ENCODE measurements around the gene CHRNG.

The CHRNG gene

DNA sequence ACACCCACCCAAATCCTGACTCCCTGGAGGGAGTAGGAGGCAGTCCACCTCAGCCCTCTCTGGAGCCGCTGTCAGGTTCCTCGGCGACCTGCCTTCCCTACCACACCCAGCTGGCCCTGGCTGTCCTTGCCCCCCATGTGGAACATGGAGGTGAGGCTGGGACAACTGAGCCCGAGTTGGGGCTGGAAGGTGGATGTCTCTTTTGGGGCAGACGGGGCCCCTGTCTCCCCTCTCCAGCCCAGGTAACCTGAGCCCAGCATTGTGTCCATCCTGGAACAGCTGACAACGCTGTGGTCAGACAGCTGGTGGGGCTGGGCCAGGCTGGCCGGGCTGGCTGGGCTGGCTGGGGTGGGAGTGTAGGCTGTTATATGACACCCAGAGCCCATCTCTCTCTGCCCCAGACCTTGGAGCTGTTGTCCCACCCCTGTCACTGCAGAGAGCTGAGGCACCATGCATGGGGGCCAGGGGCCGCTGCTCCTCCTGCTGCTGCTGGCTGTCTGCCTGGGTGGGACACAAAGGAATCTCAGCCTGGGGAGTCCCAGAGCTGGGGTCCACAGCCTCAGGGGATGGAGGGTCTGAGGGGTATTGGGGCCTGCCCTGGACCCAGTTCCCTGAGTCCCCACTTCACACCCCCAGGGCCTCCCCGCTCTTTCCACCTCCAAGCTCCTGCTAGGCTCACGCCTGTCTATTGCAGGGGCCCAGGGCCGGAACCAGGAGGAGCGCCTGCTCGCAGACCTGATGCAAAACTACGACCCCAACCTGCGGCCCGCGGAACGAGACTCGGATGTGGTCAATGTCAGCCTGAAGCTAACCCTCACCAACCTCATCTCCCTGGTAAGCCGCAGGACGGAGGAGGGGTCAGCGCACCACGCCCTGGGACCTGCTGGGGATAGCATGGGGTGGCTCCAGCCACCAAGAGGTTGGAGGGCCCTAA, at the start of gene CHRNG:
CHRNG (plus strand) TSS at position 395 of the 934 bp plus-strand sequence; CDS start at position 451, 56 bp downstream.
- DNase-seq, result no peak

DNA sequence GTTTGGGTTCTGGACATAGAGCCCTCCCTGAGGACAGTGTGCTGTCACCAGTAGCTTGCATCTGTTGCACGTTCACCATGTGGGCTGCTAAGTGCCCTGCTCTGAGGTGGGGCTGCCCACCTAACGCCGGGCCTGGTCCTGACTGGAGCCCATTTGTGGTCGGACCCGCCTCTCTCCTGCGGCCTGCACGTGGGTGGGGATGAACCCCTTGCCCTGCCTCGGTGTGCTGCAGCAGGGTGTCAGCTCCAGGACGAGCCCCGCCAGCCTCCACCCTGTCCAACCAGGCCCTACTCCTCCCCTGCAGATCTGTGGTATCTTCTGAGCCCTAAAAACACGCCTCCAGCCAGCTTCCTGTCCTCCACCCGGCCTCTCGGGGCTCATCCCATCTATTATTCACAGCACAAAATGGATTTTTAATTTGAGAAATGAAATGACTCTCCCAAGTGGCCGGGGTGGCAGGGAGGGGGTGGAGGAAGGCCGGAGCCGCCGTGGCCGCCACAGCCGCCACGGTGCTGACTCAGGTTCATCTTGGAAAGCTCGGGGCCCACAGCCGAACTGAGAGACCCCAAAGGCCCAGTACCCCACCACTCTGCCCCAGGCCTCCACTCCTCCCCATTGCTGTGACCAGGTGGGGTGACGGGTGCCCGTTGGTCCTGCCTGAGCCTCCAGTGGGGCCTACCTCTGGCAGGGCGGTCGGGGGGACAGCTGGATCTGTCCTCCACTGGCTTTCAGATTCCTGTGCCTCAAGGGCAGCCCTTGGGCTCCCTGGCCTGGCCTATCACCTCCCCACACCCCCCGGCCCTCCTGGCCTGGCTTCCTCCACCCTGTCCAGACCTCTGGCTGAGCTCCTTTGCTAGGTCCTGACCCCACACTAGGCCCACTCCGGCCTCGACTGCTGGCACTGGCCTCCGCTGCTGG, 49.0 kb upstream of the CHRNG start:
- no peak for DNase-seq

DNA sequence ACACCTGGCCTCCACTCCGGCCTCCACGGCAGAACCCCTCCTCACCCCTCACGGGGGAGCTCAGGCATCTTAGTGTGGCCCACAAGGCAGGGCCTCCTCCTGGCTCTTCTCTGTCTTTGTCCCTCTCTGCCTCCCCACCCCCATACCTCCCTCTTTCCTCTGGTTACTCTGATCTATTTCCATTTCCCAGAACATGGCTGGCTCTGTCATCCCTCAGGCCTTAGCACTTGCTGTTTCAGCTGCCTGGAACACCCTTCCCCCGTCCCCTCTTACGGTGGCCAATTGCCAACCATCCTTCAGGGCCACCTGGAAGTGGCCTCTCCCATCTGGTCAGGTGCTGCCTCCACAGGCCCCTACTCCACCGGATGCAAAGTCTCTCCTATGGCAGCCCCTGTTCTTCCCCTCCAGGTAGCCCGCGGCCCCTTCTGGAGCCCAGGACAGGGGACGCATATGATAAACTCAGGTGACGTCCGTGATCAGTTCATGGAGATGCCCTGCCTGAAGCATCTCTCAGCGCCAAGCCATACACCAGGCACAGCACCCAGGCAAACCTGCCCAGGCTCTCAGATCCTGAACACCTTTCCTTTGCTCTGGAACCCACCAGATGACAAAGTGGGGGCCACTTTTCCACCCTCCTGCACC, 48.2 kb upstream of the CHRNG start:
- no peak for DNase-seq

GRCh38 chr2:232492236-232492848, 47.1 kb upstream of the CHRNG start:
- DNase-seq, result no peak

GRCh38 chr2:232492963-232493700, 46.4 kb upstream of the CHRNG start:
- DNase-seq, result no peak

- no peak for DNase-seq
Measured at GRCh38 chr2:232493701-232494474, 45.6 kb upstream of the CHRNG start.

GRCh38 chr2:232494542-232494941, 45.0 kb upstream of the CHRNG start:
- no peak for DNase-seq

- no peak for DNase-seq
Measured at GRCh38 chr2:232495292-232495691, 44.2 kb upstream of the CHRNG start.

GRCh38 chr2:232496501-232497270, 42.8 kb upstream of the CHRNG start:
- no peak for DNase-seq

DNA sequence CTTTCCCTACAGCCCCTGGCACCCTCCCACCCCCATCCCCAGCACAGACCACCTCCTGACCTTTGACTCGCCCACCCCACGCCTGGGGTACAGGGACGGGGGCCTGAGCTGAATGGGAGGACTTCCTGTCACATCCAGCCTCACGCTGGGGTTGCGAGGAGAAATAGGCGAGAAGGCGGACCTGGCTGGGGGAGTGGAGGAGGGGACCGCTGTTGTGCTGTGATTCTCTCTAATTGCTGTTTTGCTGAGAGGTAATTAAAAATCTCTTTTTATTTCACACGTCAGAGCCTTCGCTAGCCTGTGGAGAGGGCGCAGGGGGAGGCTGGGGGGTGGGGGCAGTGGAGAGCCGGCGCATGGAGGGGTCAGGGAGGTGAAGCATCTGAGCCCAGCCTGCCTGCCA, 42.1 kb upstream of the CHRNG start:
- no peak for DNase-seq

DNA sequence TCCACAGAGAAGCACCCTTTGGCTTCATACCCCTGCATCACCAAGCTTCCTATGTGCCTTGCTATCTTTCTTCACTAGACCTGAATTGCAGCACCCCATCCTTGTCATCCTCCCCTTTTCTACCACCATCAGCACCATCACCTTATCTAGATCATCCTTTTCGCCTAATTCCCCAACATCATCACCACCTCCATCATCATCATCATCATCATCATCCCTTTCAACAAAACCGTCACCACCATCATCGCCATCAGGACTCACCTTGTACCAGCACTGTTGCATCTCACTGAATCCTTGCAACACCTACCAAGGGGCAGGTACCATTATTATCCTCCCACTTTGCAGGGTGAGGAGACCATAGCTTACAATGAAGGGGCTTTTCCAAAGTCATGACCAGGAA, 41.0 kb upstream of the CHRNG start:
- DNase-seq, result no peak

DNA sequence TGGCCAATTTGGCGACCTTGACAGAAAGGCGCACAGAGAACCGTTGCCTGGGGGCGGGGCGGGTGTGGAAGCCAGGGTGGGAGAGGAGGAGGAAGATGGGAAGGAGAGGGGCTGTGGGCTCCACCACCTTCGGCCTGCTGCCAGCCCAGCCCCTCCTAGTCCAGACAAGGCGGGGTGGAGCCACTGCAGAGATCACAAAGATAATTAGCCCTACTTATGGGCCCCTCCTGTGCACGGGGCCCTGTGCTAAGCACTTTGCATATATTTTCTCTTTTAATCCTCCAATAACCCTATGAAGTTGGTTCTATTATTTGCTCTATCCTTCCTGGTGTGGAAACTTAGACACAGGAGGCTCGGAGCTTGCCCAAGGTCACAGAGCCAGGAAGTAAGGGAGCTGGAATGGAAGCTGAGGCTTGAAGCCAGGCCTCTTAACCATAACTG, 38.1 kb upstream of the CHRNG start:
- no peak for DNase-seq

GRCh38 chr2:232501794-232502390, 37.6 kb upstream of the CHRNG start:
- DNase-seq, result no peak

GRCh38 chr2:232502511-232502910, 37.0 kb upstream of the CHRNG start:
- DNase-seq, result no peak

DNA sequence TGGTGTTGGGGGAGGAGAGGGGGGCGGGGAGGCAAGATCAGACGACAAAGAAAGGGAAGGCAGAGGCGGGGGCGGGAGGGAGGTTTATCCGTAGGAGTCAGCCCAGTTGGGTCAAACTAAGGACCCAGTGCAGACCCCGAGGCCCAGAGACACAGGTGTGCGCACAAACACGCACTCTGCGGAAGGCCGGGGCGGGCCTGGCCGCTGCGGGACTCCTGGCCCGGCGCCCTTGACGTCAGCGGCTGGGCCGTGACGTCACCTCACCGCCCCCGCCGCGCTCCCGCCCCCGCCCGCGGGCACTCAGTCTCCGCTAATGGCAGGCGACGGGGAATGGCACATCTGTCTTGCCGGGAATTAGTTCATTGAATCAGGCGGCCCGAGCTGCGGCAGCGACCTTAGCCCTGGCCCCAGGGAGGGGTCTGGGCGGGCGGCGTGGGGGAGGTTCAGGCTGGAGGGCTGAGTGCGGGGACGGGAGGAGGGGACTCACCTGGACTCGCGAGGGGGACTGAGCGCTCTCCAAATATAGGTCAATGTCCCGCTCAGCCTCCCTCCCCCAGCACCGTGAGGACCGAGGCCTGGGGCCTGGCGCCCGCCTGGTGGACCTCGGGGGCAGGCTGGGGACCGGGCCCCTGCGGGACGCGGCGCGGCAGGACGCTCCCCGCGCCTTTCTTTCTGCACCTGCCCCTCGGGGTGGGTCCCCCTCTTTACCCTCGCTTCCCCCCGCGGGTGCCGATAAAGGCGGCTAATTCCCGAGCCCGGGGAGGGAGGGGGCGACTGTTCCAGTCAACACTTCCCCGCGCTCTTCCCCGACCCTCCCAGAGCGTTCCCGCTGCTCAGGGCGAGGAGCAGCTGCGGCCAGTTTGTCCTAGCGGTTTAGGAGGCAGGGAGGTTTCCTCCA, 36.3 kb upstream of the CHRNG start:
- DNase-seq, result no peak

- DNase-seq, result no peak
Measured at GRCh38 chr2:232503809-232504323, 35.6 kb upstream of the CHRNG start.

DNA sequence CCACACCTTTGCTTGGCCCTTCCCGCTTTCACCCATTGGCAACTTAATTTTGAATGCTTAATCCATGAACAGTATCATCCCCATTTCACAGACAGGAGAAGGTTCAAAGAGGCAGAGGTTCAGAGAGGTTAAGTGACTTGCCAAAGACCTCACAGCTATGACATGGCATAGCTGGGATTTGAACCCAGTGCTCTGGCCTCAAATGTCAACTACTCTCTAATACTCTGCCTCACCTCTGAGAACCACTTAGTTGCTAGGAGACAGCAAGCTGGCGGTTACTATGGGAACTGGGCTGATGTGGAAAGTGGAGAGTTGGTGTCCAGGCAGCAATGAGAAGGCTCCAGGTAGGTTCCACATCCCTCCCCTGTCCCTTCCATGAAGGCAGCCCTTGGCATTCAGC, 35.1 kb upstream of the CHRNG start:
- peak; percentile 51 for DNase-seq

DNA sequence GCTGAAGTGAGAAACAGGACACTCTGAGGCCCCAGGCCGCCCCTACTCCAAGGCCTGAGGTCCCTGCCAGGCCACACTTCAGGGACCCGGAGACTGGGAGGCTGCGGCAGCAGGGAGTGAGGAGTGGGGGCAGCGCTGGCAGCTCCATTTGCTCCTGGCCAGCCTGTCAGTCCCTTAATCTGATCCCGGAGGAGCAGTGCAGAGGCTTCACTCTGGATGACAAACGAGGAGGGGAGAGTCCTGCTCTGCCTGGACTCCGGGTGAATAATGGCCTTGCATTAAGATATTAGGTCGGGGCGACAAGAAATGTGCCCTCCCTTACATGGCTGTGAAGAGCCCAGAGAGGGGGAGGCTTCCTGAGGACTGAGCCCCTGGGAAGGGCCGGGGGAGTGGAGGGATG, 33.6 kb upstream of the CHRNG start:
- DNase-seq, result no peak

- no peak for DNase-seq
Measured at GRCh38 chr2:232506709-232507108, 32.8 kb upstream of the CHRNG start.
